AG10803 (cell line): ENCODE measurements around the gene MIPOL1.
"Not testable (repeated sequence)": the region's sequence is repeated elsewhere in the genome, so short reads cannot be mapped to it uniquely, and the experiment has no call there.

ENCODE experiments used
- DNase-seq: peaks from one replicate; pipeline ENCODE4 v3.0.0; 2010; ENCODE audit warnings: low read depth
- H3K4me3 ChIP-seq: 2 replicates; pipeline ENCODE4 v1.5.1; 2011; ENCODE audit warnings: mild to moderate bottlenecking, low read length, control low read depth
- CTCF ChIP-seq: conservative IDR thresholded peaks from 2 replicates; pipeline ENCODE4 v1.5.1; 2011; ENCODE audit warnings: mild to moderate bottlenecking, low read length, control low read depth, inconsistent platforms

MIPOL1 gene

GRCh38 chr14:37311252-37311651 is 113.5 kb downstream of the MIPOL1 start:
- no peak for DNase-seq
- TF ChIP-seq CTCF: no peak
- H3K4me3 ChIP-seq: no peak overlapping the region

GRCh38 chr14:37318938-37319337 is 121.2 kb downstream of the MIPOL1 start:
- no peak for DNase-seq
- TF ChIP-seq CTCF: no peak
- H3K4me3 ChIP-seq: no peak overlapping the region

- TF ChIP-seq CTCF: no peak
- no peak overlapping the region for H3K4me3 ChIP-seq
- DNase-seq: no peak
These were observed 122.4 kb downstream of the MIPOL1 start for GRCh38 chr14:37320106-37320505.

GRCh38 chr14:37325332-37325731 is 127.6 kb downstream of the MIPOL1 start:
- no peak for DNase-seq
- TF ChIP-seq CTCF: no peak
- no peak overlapping the region for H3K4me3 ChIP-seq

GRCh38 chr14:37326434-37326833 is 128.7 kb downstream of the MIPOL1 start:
- DNase-seq: no peak
- no peak for TF ChIP-seq CTCF
- no peak overlapping the region for H3K4me3 ChIP-seq

- H3K4me3 ChIP-seq, DNase-seq: not testable (repeated sequence)
These were observed 130.2 kb downstream of the MIPOL1 start for GRCh38 chr14:37327933-37328332.

GRCh38 chr14:37328673-37329072 is 130.9 kb downstream of the MIPOL1 start:
- no peak for TF ChIP-seq CTCF
- no peak overlapping the region for H3K4me3 ChIP-seq
- no peak for DNase-seq
